ENCODE data around the gene LRRK2. TPM values are rescaled to one million over a fixed set of nuclear protein-coding genes. Genes with fewer than 3 reads are reported as not detected.

The LRRK2 gene
- total RNA-seq, 2 donors from 2014 or later = 1.2 to 1.9 TPM

GRCh38 chr12:40292788-40293429 lies 68.1 kb downstream of the LRRK2 start:
- Mint-ChIP-seq H3K36me3 (ENCODE audit: low read depth) (no peaks in the 10 kb centered on the region), H3K27ac (no peak overlapping the region), H3K4me1 (peaks cover 3% of the 10 kb centered on the region), H3K4me3 (no peak overlapping the region), H3K27me3 (ENCODE audit: insufficient read depth) (no peaks in the 10 kb centered on the region), H3K9me3 (peaks cover 6% of the 10 kb centered on the region)
- no peaks in the 10 kb centered on the region for H3K27me3 ChIP-seq (ENCODE audit: control insufficient read depth, insufficient read depth, low read length, poor library complexity, severe bottlenecking)
- no peaks in the 10 kb centered on the region for H3K36me3 ChIP-seq (ENCODE audit: control insufficient read depth, insufficient read depth, low read length)
- DNase-seq = no peak
- no peak overlapping the region for H3K27ac ChIP-seq (ENCODE audit: low read depth, low read length)
- no peaks in the 10 kb centered on the region for H3K4me1 ChIP-seq (ENCODE audit: control insufficient read depth, insufficient read depth, low read length)
- TF ChIP-seq CTCF (conservative IDR thresholded peaks at IDR 0.05) = no peak
- H3K9me3 ChIP-seq (ENCODE audit: control insufficient read depth, low read length) = no peaks in the 10 kb centered on the region
- no peak overlapping the region for H3K9ac ChIP-seq (ENCODE audit: extremely low read depth, low read length, poor library complexity, severe bottlenecking)
- no peak overlapping the region for H3K4me3 ChIP-seq (ENCODE audit: low read length)
- 94 to 100% methylated on average over 1 to 3 of the region's 3 CpGs for WGBS, 2 experiments (ENCODE audit: insufficient coverage in 1 of 2, insufficient read length in 1 of 2)

GRCh38 chr12:40298341-40298740 lies 73.5 kb downstream of the LRRK2 start:
- Mint-ChIP-seq H3K4me3 (no peak overlapping the region), H3K4me1 (peaks cover 3% of the 10 kb centered on the region), H3K9me3 (no peaks in the 10 kb centered on the region), H3K36me3 (ENCODE audit: low read depth) (no peaks in the 10 kb centered on the region), H3K27ac (no peak overlapping the region), H3K27me3 (ENCODE audit: insufficient read depth) (no peaks in the 10 kb centered on the region)
- Histone ChIP-seq H3K36me3 (ENCODE audit: control insufficient read depth, insufficient read depth, low read length) (no peaks in the 10 kb centered on the region), H3K4me3 (ENCODE audit: low read length) (no peak overlapping the region), H3K27ac (ENCODE audit: low read depth, low read length) (no peak overlapping the region), H3K9me3 (ENCODE audit: control insufficient read depth, low read length) (no peaks in the 10 kb centered on the region), H3K4me1 (ENCODE audit: control insufficient read depth, insufficient read depth, low read length) (no peaks in the 10 kb centered on the region), H3K27me3 (ENCODE audit: control insufficient read depth, insufficient read depth, low read length, poor library complexity, severe bottlenecking) (no peaks in the 10 kb centered on the region), H3K9ac (ENCODE audit: extremely low read depth, low read length, poor library complexity, severe bottlenecking) (no peak overlapping the region)
- no peak for DNase-seq
- no peak for TF ChIP-seq CTCF (conservative IDR thresholded peaks at IDR 0.05)
- 98% methylated on average over 8 of the region's 8 CpGs; no CpG with 5 or more reads in 1 of the 2 experiments for WGBS, 2 experiments (ENCODE audit: insufficient coverage in 1 of 2, insufficient read length in 1 of 2)

- Histone ChIP-seq H3K36me3 (ENCODE audit: control insufficient read depth, insufficient read depth, low read length) (no peaks in the 10 kb centered on the region), H3K4me1 (ENCODE audit: control insufficient read depth, insufficient read depth, low read length) (no peaks in the 10 kb centered on the region), H3K27me3 (ENCODE audit: control insufficient read depth, insufficient read depth, low read length, poor library complexity, severe bottlenecking) (no peaks in the 10 kb centered on the region), H3K9me3 (ENCODE audit: control insufficient read depth, low read length) (no peaks in the 10 kb centered on the region), H3K9ac (ENCODE audit: extremely low read depth, low read length, poor library complexity, severe bottlenecking) (no peak overlapping the region), H3K4me3 (ENCODE audit: low read length) (no peak overlapping the region), H3K27ac (ENCODE audit: low read depth, low read length) (no peak overlapping the region)
- no peak overlapping the region for H3K27ac Mint-ChIP-seq
- 78 to 100% methylated on average over 1 to 3 of the region's 3 CpGs for WGBS, 2 experiments (ENCODE audit: insufficient coverage in 1 of 2, insufficient read length in 1 of 2)
- no peaks in the 10 kb centered on the region for H3K27me3 Mint-ChIP-seq (ENCODE audit: insufficient read depth)
- H3K36me3 Mint-ChIP-seq (ENCODE audit: low read depth) = no peaks in the 10 kb centered on the region
- no peaks in the 10 kb centered on the region for H3K9me3 Mint-ChIP-seq
- no peaks in the 10 kb centered on the region for H3K4me1 Mint-ChIP-seq
- no peak for DNase-seq
- TF ChIP-seq CTCF (conservative IDR thresholded peaks at IDR 0.05) = no peak
- H3K4me3 Mint-ChIP-seq = no peak overlapping the region
These were observed 75.7 kb downstream of the LRRK2 start for GRCh38 chr12:40300490-40300889.

Data from endodermal cell (in vitro differentiated cells).